ENCODE measurements around the gene LAMA5.
A peak's percentile ranks its signal among the peaks of the same experiment; 100 is the strongest.

Gene LAMA5

DNA sequence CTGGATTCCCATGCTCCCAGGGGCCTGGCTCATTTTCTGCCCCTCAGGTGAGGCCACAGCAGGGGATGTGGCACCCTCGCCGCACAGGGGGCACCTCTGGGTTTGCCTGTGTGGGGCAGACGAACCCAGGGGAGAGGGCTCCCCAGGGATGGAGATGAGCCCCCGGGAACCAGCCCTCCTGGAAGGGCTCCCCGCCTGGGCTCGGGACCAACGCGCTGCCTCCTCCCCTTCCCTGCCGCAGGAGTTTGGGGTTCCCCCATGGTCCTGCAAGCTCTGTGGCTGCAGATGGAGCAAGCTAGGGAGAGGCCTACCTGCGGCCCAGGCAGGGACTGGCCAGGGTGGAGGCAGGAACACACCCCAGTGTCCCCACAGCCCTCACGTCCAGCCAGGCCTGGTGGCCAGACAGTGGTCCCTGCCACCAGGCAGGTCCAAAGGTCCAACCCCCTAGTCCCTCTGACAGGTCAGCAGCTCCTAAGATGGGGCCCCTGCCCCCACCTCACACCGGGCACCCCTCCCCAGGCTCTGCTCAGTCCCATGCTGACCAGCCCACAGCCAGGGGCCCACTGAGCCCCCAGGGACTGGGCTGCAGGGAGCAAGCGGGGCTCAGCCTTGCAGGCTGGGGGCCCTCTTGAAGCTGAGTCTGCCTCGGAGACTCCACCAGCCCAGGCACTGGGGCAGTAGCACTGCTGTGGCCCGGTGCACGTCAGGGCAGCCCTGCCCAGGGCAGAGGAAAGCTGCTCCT is 13.7 kb downstream of the LAMA5 start:
- H3K27ac Mint-ChIP-seq: no peak overlapping the region
- ATAC-seq: no peak
- peaks cover 4% of the 10 kb centered on the region for H3K9me3 Mint-ChIP-seq
- no peaks in the 10 kb centered on the region for H3K27me3 Mint-ChIP-seq
- no peak overlapping the region for H3K4me3 Mint-ChIP-seq
- peaks cover 9% of the 10 kb centered on the region for H3K4me1 Mint-ChIP-seq
- peaks cover 11% of the 10 kb centered on the region for H3K36me3 Mint-ChIP-seq

DNA sequence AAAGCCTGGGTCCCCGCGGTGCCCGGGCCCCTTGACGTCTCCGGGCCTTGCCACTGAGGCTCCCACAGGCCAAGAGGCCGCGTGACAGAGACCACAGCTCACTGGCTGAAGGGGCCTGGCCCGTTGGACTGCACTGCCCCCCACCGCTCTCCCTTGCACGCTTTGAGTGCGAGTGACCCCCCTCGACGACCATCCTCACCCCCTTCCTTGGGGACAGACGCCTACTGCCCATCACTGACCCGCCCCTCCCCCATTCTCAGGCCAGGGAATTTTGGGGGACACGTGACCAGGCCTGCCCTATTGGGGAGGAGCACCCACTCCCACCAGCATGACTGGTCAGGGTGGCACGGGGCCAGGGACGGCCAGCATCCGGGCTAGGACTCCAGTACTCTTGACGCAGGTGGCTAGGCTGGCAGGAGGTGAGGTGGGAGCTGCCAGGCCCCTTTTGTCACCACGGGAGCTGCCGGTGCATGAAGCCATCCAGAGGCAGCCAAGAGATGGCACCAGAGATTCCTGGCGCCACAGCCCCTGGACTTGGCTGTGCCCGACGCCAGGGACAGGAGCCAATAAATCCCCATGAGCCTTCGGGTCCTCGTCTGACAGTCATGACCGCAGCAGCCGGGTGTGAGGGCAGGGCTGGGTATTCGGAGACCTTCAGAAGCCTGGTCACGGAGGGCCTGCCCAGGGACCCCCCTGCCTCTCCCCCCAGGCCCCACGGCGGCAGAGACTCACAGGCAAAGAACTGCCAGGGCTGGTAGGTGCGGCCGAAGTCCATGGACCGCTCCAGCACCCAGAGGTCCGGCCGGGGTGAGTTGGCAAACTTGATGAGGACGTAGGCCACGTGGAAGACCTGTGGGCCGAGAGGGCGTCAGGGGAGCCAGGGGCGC is 14.5 kb downstream of the LAMA5 start:
- no peak overlapping the region for H3K4me3 Mint-ChIP-seq
- H3K27me3 Mint-ChIP-seq: no peaks in the 10 kb centered on the region
- peaks cover 13% of the 10 kb centered on the region for H3K36me3 Mint-ChIP-seq
- H3K9me3 Mint-ChIP-seq: peaks cover 5% of the 10 kb centered on the region
- H3K4me1 Mint-ChIP-seq: peaks cover 4% of the 10 kb centered on the region
- no peak for ATAC-seq
- H3K27ac Mint-ChIP-seq: no peak overlapping the region

DNA sequence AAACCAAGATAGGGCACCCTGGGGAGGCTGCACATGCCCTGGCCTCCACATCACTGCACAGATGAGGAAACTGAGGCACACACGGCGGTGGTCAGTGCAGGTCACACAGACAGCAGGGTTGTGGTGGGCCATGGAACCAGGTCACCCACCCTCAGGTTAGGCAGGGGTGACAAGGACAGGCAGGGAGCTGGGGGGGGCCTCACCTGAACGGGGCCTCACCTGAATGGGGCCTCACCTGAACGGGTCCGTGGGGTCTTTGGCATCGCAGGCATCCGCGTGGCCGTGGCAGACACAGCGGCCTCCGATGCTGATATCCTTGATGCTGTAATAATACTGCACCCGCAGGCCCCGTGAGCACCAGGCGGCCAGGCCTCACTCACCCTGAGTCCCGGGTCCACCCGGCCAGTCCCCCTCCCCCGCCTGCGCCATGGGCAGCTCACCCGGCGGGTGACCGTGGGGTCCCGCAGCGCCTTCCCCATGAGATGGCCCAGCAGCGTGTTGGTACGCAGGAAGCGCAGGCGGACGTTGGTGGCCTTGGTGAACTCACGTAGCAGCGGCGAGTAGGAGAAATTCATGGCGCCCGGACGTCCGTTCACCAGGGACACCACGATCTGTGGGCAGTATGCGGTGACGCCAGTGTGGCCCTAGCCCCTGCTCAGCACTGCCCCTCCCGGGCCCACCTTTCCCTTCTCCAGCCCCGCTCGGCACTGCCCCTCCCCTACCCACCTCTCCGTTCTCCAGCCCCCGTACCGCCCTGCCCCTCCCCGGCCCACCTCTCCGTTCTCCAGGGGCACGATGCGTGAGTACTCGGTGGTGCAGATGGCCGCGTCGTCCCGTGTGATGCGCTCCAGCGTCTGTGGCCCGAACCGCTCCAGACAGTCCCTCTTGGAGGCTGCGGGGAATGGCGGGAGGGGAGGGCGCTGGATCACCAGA is 15.4 kb downstream of the LAMA5 start:
- H3K4me1 Mint-ChIP-seq: peaks cover 4% of the 10 kb centered on the region
- peaks cover 5% of the 10 kb centered on the region for H3K9me3 Mint-ChIP-seq
- no peaks in the 10 kb centered on the region for H3K27me3 Mint-ChIP-seq
- no peak overlapping the region for H3K4me3 Mint-ChIP-seq
- peaks cover 13% of the 10 kb centered on the region for H3K36me3 Mint-ChIP-seq
- H3K27ac Mint-ChIP-seq: no peak overlapping the region
- no peak for ATAC-seq

DNA sequence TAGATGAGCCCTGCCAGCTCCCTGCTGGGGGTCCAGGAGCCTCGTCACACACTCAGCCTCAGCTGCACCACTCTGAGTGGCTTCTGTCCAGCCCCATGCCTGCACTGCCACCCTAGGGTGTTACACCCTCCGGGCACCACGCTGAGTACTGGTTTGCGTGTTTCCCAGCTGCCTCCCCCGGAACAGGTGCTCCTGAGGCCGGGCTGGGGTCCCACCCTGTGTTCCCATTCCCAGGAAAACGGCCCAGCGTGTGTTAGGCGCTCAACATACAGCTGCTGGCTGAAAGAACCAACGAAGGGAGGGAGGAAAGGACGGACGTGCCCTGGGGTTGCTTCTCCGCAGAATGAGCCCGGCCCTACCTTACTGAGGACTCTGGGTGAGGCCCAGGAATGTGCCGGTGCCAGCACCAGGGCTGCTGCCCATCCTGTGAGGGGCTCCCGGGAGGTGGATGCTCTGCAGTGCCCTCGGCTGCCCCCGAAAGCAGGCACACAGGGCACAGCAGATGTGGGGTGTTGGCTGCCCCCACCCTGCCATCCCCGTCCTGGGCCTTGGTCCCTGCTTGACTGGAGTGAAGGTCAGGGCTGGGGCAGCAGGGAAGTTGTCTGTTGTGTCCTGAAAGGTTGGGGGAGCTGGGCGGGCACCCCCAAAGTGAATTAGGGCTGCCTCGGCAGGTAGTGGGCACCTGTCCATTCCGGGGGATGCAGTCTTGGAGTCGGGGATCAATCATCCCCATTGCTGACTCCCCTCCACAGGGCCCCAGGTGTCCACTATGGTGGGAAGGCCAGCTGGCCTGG is 16.3 kb downstream of the LAMA5 start:
- no peak overlapping the region for H3K27ac Mint-ChIP-seq
- no peak for ATAC-seq
- H3K4me1 Mint-ChIP-seq: peaks cover 4% of the 10 kb centered on the region
- peaks cover 5% of the 10 kb centered on the region for H3K9me3 Mint-ChIP-seq
- H3K27me3 Mint-ChIP-seq: no peaks in the 10 kb centered on the region
- H3K36me3 Mint-ChIP-seq: peaks cover 13% of the 10 kb centered on the region
- no peak overlapping the region for H3K4me3 Mint-ChIP-seq

DNA sequence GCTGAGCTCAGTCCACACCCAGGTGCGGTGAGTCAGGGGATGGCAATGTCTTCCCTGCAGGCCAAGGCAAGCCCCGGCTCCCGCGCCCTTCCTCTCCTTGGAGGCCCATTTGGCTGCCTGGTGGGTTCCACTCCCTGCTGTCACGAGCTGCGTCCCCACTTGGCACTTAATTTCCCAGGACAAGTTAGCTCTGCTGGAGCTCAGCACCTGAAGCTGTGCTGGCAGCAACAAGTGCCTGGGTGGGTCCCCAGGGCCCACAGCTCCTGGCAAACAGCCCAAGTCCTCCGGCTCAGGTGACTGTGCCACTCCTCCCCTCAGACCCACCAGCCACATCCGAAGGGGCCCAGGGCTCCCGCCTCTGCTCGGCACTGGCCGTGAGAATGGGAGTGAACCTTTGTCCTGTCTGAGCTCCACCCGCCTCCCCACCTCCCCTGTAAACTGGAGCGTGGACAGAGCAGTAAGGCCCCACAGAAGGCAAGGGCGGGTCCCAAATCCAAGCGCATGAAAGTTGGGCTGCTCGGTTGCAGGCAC is 16.9 kb downstream of the LAMA5 start:
- no peak overlapping the region for H3K4me3 Mint-ChIP-seq
- H3K27ac Mint-ChIP-seq: no peak overlapping the region
- peaks cover 4% of the 10 kb centered on the region for H3K4me1 Mint-ChIP-seq
- peaks cover 13% of the 10 kb centered on the region for H3K36me3 Mint-ChIP-seq
- peaks cover 5% of the 10 kb centered on the region for H3K9me3 Mint-ChIP-seq
- no peak for ATAC-seq
- H3K27me3 Mint-ChIP-seq: no peaks in the 10 kb centered on the region

DNA sequence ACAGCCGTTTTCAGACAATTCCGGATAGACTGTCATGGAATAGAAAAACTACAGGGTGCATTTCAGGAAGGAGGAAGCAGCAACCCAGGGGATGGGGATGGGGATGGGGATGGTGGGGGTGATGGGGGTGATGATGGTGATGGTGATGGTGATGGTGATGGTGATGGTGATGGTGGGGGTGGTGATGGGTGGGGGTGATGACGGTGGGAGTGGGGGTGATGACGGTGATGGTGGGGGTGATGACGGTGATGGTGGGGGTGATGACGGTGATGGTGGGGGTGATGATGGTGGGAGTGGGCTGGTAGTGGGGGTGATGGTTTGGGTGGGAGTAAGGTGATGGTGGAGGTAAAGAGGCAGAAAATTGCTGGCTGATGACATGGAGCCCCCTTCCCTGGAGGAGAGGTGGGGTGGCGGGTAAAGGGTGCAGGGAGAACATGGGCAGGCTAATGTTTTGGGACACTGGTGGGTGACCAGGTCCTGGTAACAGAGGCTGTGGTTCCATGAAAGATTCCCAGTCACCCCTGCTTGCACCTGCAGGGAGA is 17.5 kb downstream of the LAMA5 start:
- H3K4me3 Mint-ChIP-seq: no peak overlapping the region
- H3K4me1 Mint-ChIP-seq: peaks cover 4% of the 10 kb centered on the region
- H3K27me3 Mint-ChIP-seq: no peaks in the 10 kb centered on the region
- H3K27ac Mint-ChIP-seq: no peak overlapping the region
- no peak for ATAC-seq
- H3K36me3 Mint-ChIP-seq: peaks cover 13% of the 10 kb centered on the region
- peaks cover 5% of the 10 kb centered on the region for H3K9me3 Mint-ChIP-seq

DNA sequence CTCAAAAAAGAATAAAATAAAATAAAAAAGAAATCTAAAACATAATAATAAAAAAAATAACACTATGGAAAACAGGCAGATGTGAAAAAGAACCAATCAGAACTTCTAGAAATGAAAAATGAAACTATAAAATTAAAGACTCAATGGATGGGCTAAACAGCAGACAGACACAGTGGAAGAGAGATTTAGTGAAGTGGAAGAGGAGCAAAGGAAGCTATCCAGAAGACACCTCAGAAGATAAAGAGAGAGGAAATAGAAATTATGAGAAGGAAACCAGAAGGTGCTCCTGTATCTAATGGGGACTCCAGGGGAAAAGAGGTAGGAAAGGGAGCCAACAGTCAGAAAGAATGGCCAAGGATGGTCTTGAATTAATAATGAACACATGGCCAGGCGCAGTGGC is 18.5 kb downstream of the LAMA5 start:
- H3K36me3 Mint-ChIP-seq: peaks cover 13% of the 10 kb centered on the region
- no peak for ATAC-seq
- peaks cover 4% of the 10 kb centered on the region for H3K4me1 Mint-ChIP-seq
- peaks cover 5% of the 10 kb centered on the region for H3K9me3 Mint-ChIP-seq
- peak overlapping the region; percentile 73 for H3K27ac Mint-ChIP-seq
- no peak overlapping the region for H3K4me3 Mint-ChIP-seq
- H3K27me3 Mint-ChIP-seq: no peaks in the 10 kb centered on the region

DNA sequence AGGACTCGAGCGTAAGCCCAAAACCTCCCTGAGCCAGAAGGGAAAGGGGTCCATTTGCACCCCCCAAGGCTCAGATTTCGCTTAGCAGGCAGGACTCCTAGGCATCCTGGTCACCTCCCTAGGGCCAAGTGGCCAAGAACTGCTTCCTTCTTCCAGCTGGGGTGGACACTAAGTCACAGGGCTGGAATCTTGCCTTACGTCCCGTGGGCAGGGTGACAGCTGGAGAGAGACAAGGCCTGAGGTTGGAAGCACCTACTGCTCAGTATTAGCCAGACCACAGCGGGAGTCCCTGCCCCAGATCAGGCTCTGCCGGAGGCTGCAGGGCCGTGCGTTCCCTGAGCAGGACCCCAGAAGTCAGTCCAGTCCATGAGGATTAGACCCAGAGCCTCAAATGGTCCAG is 19.7 kb downstream of the LAMA5 start:
- no peak overlapping the region for H3K27ac Mint-ChIP-seq
- H3K4me1 Mint-ChIP-seq: peaks cover 4% of the 10 kb centered on the region
- ATAC-seq: no peak
- peaks cover 5% of the 10 kb centered on the region for H3K9me3 Mint-ChIP-seq
- H3K4me3 Mint-ChIP-seq: no peak overlapping the region
- H3K36me3 Mint-ChIP-seq: peaks cover 19% of the 10 kb centered on the region
- no peaks in the 10 kb centered on the region for H3K27me3 Mint-ChIP-seq

DNA sequence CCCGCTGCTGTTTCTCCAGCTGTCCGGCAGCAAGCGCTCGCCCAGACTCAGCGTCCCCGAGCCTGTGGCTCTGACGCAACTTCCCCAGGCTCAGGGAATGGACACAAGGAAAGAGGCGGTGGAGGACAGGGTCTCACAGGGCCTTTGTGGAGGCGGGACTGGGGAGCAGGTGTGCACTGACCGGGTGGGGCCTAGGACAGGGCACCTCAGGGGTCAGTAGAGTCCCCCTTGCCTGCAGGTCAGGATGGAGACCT is 20.0 kb downstream of the LAMA5 start:
- no peaks in the 10 kb centered on the region for H3K27me3 Mint-ChIP-seq
- no peak overlapping the region for H3K27ac Mint-ChIP-seq
- peaks cover 4% of the 10 kb centered on the region for H3K4me1 Mint-ChIP-seq
- no peak for ATAC-seq
- H3K9me3 Mint-ChIP-seq: peaks cover 5% of the 10 kb centered on the region
- peaks cover 19% of the 10 kb centered on the region for H3K36me3 Mint-ChIP-seq
- H3K4me3 Mint-ChIP-seq: no peak overlapping the region

DNA sequence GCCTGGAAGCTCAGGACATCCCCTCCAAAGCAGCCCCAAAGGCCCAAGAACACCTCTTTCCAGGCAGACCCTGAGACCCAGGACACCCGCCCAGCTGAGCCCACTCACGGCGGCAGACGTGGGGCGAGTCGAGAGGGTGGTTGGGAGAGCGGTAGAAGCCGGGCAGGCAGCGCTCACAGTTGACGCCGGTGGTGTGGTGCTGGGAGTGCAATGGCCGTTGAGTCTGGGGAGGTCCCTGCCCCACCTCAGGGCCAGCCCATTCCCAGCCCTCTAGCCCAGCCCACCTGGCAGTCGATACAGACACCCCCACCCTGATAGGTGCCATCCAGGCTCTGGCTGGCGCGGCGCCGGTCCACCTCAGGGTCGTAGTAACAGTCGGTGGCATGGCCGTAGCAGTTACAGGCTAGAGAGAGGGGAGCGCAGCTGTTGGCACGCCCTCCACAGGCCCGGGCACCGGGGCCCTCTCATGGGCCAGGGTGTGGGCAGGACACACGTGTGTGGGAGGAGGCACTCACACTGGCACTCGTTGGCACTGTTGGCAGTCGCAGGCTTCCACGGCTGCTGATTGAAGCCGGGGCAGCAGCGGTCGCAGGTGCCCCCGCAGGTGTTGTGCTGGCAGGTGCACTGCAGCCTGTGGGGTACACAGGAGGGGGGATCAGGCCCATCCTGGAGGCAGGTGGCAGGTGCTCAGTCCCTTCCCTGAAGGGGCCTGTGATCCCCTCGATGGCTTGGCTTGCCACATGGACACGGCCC is 20.5 kb downstream of the LAMA5 start:
- peak; percentile 6 for ATAC-seq
- Mint-ChIP-seq H3K27me3 (no peaks in the 10 kb centered on the region), H3K27ac (no peak overlapping the region), H3K4me1 (peaks cover 6% of the 10 kb centered on the region), H3K9me3 (peaks cover 6% of the 10 kb centered on the region), H3K4me3 (no peak overlapping the region), H3K36me3 (peaks cover 22% of the 10 kb centered on the region)

DNA sequence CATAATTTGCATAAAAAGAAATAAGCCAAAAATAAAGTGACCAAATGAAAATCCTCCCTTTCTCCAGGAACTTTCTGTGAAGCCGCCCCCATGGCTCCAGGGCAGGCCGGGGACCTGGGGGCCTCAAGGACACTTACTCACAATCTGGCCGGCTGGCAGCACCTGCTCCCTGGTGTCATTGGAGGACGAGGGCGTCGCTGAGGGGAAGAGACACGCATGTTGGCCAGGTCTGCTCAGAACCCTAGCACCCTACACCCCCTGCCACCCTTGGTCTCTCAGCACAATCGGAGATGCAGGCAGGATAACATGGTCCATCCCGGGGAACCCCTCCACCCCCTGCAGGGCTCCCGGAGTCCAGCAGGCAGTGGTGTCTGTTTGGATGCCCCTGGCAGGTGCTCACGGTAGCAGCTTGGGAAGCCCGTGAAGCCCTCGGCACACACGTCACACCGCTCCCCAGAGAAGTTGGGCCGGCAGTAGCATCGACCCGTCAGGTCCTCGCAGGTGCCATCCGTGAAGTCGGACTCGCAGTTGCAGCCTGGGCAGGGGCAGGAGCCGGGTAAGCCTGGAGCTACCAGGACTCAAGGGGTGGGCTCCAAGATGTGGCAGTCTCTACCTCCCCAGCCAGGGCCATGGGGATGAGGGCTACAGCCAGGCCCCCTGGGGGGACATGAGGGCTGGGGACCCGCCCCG is 21.3 kb downstream of the LAMA5 start:
- ATAC-seq: no peak
- H3K4me3 Mint-ChIP-seq: no peak overlapping the region
- peaks cover 10% of the 10 kb centered on the region for H3K4me1 Mint-ChIP-seq
- peaks cover 25% of the 10 kb centered on the region for H3K36me3 Mint-ChIP-seq
- peaks cover 7% of the 10 kb centered on the region for H3K9me3 Mint-ChIP-seq
- no peaks in the 10 kb centered on the region for H3K27me3 Mint-ChIP-seq
- H3K27ac Mint-ChIP-seq: no peak overlapping the region

DNA sequence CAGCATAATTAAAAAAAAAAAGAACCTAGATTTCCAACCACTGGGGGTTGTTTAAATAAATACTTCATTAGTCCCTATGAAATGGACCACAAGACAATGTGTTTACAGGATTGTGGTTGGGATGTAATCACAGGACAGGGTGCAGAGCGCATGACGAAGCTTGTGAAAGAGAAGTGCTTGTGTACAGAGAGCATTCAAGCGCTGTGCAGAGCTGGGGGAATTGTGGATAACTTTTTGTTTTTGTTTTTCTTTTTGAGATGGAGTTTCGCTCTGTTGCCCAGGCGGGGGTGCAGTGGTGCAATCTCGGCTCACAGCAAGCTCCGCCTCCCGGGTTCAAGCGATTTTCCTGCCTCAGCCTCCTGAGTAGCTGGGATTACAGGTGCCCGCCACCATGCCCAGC is 22.3 kb downstream of the LAMA5 start:
- H3K27me3 Mint-ChIP-seq: no peaks in the 10 kb centered on the region
- H3K36me3 Mint-ChIP-seq: peaks cover 27% of the 10 kb centered on the region
- peaks cover 7% of the 10 kb centered on the region for H3K9me3 Mint-ChIP-seq
- H3K4me3 Mint-ChIP-seq: no peak overlapping the region
- peaks cover 10% of the 10 kb centered on the region for H3K4me1 Mint-ChIP-seq
- no peak overlapping the region for H3K27ac Mint-ChIP-seq
- no peak for ATAC-seq

DNA sequence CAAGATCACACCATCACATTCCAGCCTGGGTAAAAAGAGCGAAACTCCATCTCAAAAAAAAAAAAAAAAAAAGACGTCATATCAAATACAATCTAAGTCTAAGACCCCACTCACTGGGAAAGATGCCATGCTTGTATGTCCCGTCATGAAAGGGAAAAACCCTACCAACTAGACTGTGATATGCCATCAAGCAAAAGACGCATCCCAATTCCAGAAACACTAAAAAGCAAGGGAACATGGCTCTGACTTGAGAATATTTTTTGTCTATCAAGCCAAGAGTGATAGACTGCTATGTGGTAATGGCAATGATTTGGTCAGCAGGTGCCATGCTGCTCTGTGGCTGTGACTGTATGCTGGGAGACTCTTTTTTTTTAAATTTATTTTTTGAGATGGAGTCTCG is 23.0 kb downstream of the LAMA5 start:
- no peaks in the 10 kb centered on the region for H3K27me3 Mint-ChIP-seq
- H3K9me3 Mint-ChIP-seq: peaks cover 7% of the 10 kb centered on the region
- ATAC-seq: no peak
- H3K27ac Mint-ChIP-seq: no peak overlapping the region
- H3K4me3 Mint-ChIP-seq: no peak overlapping the region
- peaks cover 24% of the 10 kb centered on the region for H3K36me3 Mint-ChIP-seq
- peaks cover 17% of the 10 kb centered on the region for H3K4me1 Mint-ChIP-seq
